Esophagus muscularis mucosa (tissue), 4 donors: ENCODE data around the gene FAM171A1. TPM values are rescaled to one million over a fixed set of nuclear protein-coding genes. Genes with fewer than 3 reads are reported as not detected.

Experiments
- DNase-seq: peaks from one replicate; pipeline ENCODE4 v3.0.0-alpha.2; 2017; ENCODE audit errors: extremely low spot score
- H3K27ac ChIP-seq, 4 donors: fragments of 200-600 bp; sonication (generic); replicated peaks in 1 of 4; 1 replicate in 3 of 4; 2 replicates in 1 of 4; pipeline ENCODE4 v1.5.1; 2016 to 2019; ENCODE audit warnings: mild to moderate bottlenecking in 1 of 4
- H3K27me3 ChIP-seq, 4 donors: fragments of 200-600 bp; sonication (generic); one replicate each; pipeline versions ENCODE4 v1.5.1 to v1.6.0; 2016 to 2019
- H3K36me3 ChIP-seq, 4 donors: fragments of 200-600 bp; sonication (generic); one replicate each; pipeline ENCODE4 v1.5.1; 2016 to 2019
- H3K4me1 ChIP-seq, 4 donors: fragments of 200-600 bp; sonication (generic); one replicate each; pipeline ENCODE4 v1.5.1; 2016 to 2019
- H3K4me3 ChIP-seq, 4 donors: fragments of 200-600 bp; sonication (generic); 1 replicate in 2 of 4; 2 replicates in 2 of 4; pipeline ENCODE4 v1.5.1; 2016 to 2019; ENCODE audit warnings: mild to moderate bottlenecking in 4 of 4, moderate library complexity in 1 of 4
- H3K9me3 ChIP-seq, 4 donors: fragments of 200-600 bp; sonication (generic); 1 replicate in 3 of 4; 2 replicates in 1 of 4; pipeline ENCODE4 v1.5.1; 2016 to 2019
- EP300 ChIP-seq: sonication (generic); formaldehyde crosslinking; IDR thresholded peaks from one replicate; pipeline ENCODE4 v1.6.1; 2017; ENCODE audit warnings: antibody characterized with exemption
- POLR2A ChIP-seq: fragments of 450-650 bp; IDR thresholded peaks from one replicate; pipeline ENCODE4 v1.6.1; 2017; ENCODE audit warnings: antibody characterized with exemption, moderate library complexity, mild to moderate bottlenecking, low read depth
- POLR2AphosphoS5 ChIP-seq, 2 donors: sonication (generic); formaldehyde crosslinking; IDR thresholded peaks; one replicate each; pipeline ENCODE4 v1.6.1; 2017; ENCODE audit warnings: antibody characterized with exemption in 2 of 2
- WGBS: methylation state at CpG from one replicate; pipeline ENCODE4 v1.1.5; 2018; 5-methylcytosine and 5-hydroxymethylcytosine counted together
- intact Hi-C: fragments of 100-400 bp; cut with DNase I; formaldehyde crosslinking; loops from one replicate; pipeline ENCODE4 v1.15.1; 2023
- total RNA-seq, 4 donors: library from RNA; depleted of rRNA; stranded (reverse); fragments of >200 nt; gene quantifications; one replicate each; pipeline versions ENCODE4 v1.1.0 to v1.2.1, GENCODE V29; 2016
- TF ChIP-seq, protein P1 (sequence below), 3 experiments: fragments of 200-600 bp in 2 of 3; fragments of 450-650 bp in 1 of 3; sonication (generic) in 2 of 3; IDR thresholded peaks; one replicate each; pipeline ENCODE4 v1.5.1; 2017 to 2019; ENCODE audit warnings: antibody characterized with exemption in 3 of 3, mild to moderate bottlenecking in 2 of 3, moderate library complexity in 1 of 3

Gene FAM171A1
- total RNA-seq, 4 donors from 2014 or later = 7.1 to 15.0 (median 12.6) TPM

DNA sequence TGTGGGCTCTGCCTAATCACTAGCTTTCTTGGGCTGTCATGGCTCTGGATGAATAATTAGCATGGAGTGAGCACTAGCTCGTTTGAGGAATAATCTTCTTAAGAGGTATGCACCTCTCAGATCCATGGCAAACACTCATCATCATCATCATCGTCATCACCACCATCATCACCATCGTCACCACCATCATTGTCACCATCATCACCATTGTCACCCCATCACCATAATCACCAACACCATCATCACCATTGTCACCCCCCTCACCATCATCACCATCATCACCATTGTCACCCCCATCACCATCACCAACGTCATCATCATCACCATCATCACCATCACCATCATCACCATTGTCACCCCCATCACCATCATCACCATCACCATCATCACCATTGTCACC lies 141.8 kb downstream of the FAM171A1 start:
- no peak overlapping the region for H3K27ac ChIP-seq
- no peaks in the 10 kb centered on the region for H3K27me3 ChIP-seq
- no peaks in the 10 kb centered on the region for H3K4me1 ChIP-seq
- H3K9me3 ChIP-seq = no peaks in the 10 kb centered on the region
- whole genome bisulfite sequencing = 87% methylated on average over 4 of the region's 4 CpGs
- intact Hi-C loops = no loop called here
- DNase-seq = no peak
- no peak overlapping the region for H3K4me3 ChIP-seq
- TF ChIP-seq POLR2A (no peak), EP300 (no peak), POLR2AphosphoS5 (IDR thresholded peaks at IDR 0.05) (no peak)
- TF ChIP-seq, protein P1, sequence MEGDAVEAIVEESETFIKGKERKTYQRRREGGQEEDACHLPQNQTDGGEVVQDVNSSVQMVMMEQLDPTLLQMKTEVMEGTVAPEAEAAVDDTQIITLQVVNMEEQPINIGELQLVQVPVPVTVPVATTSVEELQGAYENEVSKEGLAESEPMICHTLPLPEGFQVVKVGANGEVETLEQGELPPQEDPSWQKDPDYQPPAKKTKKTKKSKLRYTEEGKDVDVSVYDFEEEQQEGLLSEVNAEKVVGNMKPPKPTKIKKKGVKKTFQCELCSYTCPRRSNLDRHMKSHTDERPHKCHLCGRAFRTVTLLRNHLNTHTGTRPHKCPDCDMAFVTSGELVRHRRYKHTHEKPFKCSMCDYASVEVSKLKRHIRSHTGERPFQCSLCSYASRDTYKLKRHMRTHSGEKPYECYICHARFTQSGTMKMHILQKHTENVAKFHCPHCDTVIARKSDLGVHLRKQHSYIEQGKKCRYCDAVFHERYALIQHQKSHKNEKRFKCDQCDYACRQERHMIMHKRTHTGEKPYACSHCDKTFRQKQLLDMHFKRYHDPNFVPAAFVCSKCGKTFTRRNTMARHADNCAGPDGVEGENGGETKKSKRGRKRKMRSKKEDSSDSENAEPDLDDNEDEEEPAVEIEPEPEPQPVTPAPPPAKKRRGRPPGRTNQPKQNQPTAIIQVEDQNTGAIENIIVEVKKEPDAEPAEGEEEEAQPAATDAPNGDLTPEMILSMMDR (IDR thresholded peaks at IDR 0.05) = no peak
- no peaks in the 10 kb centered on the region for H3K36me3 ChIP-seq

DNA sequence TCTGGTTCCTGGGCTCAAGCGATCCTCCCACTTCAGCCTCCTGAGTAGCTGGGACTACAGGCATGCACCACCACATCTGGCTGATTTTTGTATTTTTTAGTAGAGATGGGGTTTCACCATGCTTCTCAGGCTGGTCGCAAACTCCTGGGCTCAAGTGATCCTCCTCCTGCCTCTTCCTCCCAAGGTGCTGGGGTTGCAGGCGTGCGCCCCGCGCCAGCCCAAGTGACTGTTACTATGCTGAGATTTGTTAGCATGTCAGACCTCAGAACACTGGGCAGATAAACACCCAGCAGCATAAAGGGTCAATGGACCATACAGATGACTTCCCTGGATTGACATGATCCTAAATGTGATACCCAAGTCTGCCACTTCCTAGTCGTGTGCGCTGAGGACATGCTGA lies 142.7 kb downstream of the FAM171A1 start:
- H3K27me3 ChIP-seq = no peaks in the 10 kb centered on the region
- WGBS = 94% methylated on average over 8 of the region's 8 CpGs
- intact Hi-C loops = no loop called here
- H3K4me3 ChIP-seq = no peak overlapping the region
- DNase-seq = no peak
- no peaks in the 10 kb centered on the region for H3K9me3 ChIP-seq
- no peak for TF ChIP-seq POLR2A
- no peak for TF ChIP-seq POLR2AphosphoS5 (IDR thresholded peaks at IDR 0.05)
- TF ChIP-seq EP300 = no peak
- TF ChIP-seq, protein P1 (IDR thresholded peaks at IDR 0.05) = no peak
- no peak overlapping the region for H3K27ac ChIP-seq
- H3K36me3 ChIP-seq = no peaks in the 10 kb centered on the region
- H3K4me1 ChIP-seq = no peaks in the 10 kb centered on the region

- DNase-seq = no peak
- H3K27ac ChIP-seq = no peak overlapping the region
- intact Hi-C loops = no loop called here
- no peaks in the 10 kb centered on the region for H3K4me1 ChIP-seq
- H3K27me3 ChIP-seq = no peaks in the 10 kb centered on the region
- 78% methylated on average over 5 of the region's 5 CpGs for WGBS
- H3K36me3 ChIP-seq = no peaks in the 10 kb centered on the region
- H3K9me3 ChIP-seq = no peaks in the 10 kb centered on the region
- H3K4me3 ChIP-seq = no peak overlapping the region
- TF ChIP-seq POLR2AphosphoS5 (IDR thresholded peaks at IDR 0.05) (no peak), EP300 (no peak), POLR2A (no peak)
- TF ChIP-seq, protein P1 (IDR thresholded peaks at IDR 0.05) = no peak
These were observed 143.3 kb downstream of the FAM171A1 start for GRCh38 chr10:15227611-15228372.

DNA sequence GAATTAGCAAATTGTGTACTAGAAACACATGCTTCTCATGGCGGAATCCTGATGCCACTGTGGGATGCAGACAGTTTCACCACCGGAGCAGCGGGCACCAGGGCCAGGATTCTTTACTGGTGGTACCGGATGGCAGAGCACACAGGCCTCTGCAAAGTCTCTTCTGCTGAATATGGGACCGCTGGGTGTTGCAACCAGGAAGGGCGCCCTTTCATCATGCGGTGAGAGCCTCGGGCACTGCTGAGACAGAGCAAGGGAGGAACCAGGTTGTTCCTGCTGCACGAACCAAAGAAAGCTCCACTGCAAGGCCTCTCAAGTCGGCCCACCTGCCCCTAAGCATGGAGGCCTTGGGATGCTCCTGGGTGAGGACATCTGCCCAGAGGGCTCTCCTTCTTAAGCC lies 145.6 kb downstream of the FAM171A1 start:
- no peaks in the 10 kb centered on the region for H3K27me3 ChIP-seq
- H3K9me3 ChIP-seq = no peaks in the 10 kb centered on the region
- TF ChIP-seq POLR2A (no peak), EP300 (no peak)
- TF ChIP-seq, protein P1 (IDR thresholded peaks at IDR 0.05) = no peak
- H3K36me3 ChIP-seq = peaks cover 0 to 4% (median under 1%) of the 10 kb centered on the region in 4 donors
- no peaks in the 10 kb centered on the region for H3K4me1 ChIP-seq
- H3K4me3 ChIP-seq = no peak overlapping the region
- intact Hi-C loops = no loop called here
- H3K27ac ChIP-seq = no peak overlapping the region
- DNase-seq = no peak
- 88% methylated on average over 8 of the region's 10 CpGs for WGBS

DNA sequence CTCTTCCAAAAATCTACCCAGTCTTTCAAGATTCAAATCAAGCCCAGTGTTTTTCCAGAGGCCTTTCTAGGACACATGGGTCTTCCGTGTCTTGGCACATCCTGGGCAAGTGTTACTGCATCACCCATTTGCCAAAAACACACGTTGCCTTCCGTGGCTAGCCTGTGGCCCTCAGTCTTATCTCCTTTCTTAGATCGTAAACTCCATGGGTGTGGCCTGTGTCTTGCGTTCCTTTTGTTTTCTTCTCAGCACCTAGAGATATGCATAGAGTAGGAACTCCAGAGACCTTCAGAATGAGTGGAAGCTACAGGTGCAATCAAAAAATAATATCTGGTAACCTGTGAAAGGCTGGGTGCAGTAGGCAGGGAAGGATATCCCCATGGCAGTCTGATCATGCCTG lies 146.1 kb downstream of the FAM171A1 start:
- peaks cover 0 to 5% (median 2%) of the 10 kb centered on the region in 4 donors for H3K36me3 ChIP-seq
- no peaks in the 10 kb centered on the region for H3K27me3 ChIP-seq
- no peak overlapping the region for H3K27ac ChIP-seq
- no peak overlapping the region for H3K4me3 ChIP-seq
- intact Hi-C loops = no loop called here
- TF ChIP-seq EP300 (no peak), POLR2A (no peak), POLR2AphosphoS5 (IDR thresholded peaks at IDR 0.05) (no peak)
- TF ChIP-seq, protein P1 (IDR thresholded peaks at IDR 0.05) = no peak
- no peaks in the 10 kb centered on the region for H3K9me3 ChIP-seq
- no peaks in the 10 kb centered on the region for H3K4me1 ChIP-seq
- DNase-seq = no peak
- WGBS = 92% methylated on average over 5 of the region's 5 CpGs
